NCI-H2171 (cell line): ENCODE results near the gene UQCR11.

Experiments used
- DNase-seq: peaks from one replicate; lab custom pipeline; 2025; lab: John Stamatoyannopoulos, UW

The UQCR11 gene

GRCh38 chr19:1615156-1615765, 10.0 kb upstream of the UQCR11 start:
- DNase-seq = no peak

DNA sequence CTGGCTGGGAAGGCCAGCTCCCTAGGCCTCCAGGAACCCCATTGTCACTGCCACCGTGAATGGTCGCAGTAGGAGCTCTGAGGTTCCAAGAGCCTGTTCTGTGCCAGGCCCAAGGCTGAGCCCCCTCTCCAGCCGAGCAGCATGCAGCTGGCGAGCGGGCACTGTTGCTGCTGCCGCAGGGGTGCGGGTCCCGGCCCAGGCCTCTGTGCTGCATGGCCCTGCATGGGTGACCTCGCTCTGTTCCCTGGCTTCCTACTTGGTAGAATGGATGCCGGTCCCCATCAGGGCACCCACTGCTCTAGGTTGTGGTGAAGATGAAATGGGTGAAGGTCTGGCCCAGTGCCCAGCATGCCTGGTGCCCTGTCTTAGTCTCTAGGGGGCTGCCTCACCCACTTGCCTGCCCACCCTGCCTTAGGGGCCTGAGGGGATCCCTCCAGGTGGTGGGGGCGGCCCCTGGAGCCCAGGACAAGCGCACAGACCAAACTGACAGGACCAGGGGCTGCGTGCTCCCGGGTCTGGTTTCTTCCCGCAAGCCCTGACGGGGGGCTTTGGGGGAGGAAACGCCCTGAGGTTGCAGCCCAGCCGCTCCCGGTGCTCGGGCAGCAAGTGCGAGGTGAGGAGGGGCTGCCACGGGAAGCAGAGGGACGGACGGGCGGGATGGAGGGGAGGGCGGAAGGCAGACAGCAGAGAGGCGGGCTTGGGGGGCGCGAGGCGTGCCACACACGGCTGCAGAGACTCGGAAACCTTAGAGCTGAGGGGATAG, 8.7 kb upstream of the UQCR11 start:
- no peak for DNase-seq

DNA sequence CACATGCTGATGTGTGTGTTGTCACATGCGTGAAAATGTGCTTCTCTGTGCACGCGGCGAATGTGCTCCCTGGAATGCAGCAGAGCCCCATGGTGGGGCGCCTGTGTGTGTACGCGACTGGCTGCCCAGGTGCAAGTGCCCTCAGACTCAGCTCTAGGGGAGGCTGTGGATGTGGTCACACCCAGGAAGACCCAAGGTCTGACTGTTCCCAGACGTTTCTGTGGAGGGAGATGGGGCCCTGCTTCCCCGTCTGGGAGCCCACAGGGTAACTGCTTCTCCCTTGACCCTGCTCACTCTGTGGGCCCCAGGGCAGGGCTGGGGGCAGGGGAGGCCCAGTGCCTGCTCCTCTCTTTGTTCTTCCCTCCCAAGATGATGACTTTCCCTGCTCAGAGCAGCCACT, 7.9 kb upstream of the UQCR11 start:
- DNase-seq = no peak

DNA sequence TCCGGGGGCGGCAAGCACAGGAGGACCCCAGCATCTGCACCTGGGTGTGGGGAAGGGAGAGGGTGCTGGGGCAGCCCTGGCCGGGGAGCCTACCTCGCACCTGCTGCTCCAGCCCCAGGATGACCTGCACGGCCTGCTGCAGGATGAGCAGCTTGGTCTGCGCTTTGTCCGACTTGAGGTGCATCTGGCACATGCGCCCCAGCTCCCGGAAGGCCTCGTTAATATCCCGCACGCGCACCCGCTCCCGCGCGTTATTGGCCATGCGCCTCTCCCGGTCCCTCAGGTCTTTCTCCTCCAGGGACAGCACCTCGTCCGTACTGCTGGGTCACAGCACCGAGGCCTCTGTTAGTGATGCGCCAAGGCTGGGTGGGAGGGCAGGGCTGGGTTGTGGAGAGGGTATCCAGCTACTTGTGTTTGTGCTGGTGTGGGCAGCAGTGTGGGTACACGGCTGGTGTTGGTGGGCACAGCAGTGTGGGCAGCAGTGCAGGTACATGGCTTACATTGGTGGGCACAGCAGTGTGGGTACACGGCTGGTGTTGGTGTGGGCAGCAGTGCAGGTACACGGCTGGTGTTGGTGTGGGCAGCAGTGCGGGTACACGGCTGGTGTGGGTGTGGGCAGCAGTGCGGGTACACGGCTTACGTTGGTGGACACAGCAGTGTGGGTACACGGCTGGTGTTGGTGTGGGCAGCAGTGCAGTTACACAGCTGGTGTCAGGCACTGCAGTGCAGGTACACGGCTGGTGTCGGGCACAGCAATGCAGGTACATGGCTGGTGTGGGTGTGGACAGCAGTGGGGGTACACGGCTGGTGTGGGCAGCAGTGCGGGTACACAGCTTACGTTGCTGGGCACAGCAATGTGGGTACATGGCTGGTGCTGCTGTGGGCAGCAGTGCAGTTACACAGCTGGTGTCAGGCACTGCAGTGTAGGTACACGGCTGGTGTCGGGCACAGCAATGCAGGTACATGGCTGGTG, 7.1 kb upstream of the UQCR11 start:
- DNase-seq = no peak

DNA sequence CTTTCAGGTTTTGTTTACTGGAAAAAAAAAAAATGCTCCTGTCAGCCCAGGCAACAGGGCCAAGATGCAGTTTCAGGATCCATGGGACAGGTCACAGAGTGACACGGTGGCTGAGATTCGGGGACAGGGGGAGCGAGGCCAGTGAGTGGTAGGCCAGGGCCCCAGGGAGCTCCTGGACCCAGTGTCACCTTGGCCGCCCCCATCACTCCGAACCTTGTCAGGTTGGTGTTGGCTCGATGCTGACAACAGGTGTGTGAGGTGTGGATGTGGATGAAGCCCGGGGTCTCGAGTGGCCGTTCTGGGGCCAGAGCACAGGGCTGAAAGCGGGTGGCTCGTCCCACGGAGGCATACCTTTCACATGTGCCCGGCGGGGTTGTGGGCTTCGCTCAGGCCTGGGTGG, 6.1 kb upstream of the UQCR11 start:
- DNase-seq = no peak

GRCh38 chr19:1610579-1610978, 5.3 kb upstream of the UQCR11 start:
- no peak for DNase-seq

DNA sequence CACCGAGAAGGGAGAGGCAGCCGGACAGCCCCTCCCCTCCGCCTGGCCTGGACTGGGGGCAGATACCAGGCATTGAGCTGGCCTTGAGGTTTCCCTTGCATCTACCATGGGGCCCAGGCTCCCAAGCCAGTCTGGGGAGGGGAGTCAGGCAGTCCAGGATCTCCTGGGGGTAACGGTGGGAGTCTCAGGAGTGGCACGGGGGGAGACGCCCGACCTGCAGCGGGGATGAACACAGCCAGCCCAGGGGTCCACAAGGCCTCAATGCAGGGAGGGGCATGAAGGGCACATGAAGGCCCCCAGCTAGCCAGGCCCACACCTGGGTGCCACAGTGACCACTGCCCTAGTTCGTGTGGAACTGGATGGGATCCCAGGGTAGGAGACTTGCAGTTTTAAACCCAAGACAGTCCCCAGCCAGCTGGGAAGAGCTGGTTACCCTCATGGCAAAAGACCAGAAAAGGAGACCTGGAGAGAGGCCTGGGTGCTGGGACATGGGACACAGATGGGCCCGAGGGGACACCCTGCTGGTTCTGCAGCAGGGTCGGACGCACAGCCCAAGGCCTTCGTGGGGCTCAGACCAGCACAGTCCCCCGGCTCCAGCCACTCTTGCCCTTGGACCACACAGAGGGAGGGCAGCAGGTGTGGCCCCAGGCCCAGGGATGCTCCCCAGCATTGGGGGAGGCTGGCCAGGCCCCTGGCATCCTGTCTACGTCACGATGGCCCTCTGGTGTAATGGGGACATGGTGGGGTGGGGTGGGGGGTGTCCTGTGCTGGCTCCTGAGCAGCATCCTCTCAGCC, 4.6 kb upstream of the UQCR11 start:
- DNase-seq = no peak

GRCh38 chr19:1609103-1609396, 3.8 kb upstream of the UQCR11 start:
- no peak for DNase-seq

GRCh38 chr19:1608359-1609102, 3.3 kb upstream of the UQCR11 start:
- peak; percentile 35 for DNase-seq

GRCh38 chr19:1606138-1606651, 933 bp upstream of the UQCR11 start:
- no peak for DNase-seq

- peak; percentile 84 for DNase-seq
These were observed 3.1 kb downstream of the UQCR11 start for GRCh38 chr19:1602091-1602707.

DNA sequence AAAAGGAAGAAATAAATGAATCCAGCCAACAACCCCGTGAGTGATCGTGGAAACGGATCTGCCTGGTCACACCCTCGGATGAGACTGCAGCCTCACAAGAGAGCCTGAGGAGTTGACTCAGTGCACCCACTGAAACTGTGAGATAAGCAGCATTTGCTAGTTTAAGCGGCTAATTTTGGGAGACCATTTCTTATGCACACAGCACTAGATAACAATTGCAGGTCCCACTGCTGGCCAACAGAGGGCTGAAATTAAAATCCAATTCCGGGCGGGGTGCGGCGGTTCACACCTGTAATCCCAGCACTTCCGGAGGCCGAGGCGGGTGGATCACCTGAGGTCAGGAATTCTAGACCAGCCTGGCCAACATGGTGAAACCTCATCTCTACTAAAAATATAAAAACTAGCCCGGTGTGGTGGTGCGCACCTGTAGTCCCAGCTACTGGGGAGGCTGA, 3.6 kb downstream of the UQCR11 start:
- DNase-seq = no peak

DNA sequence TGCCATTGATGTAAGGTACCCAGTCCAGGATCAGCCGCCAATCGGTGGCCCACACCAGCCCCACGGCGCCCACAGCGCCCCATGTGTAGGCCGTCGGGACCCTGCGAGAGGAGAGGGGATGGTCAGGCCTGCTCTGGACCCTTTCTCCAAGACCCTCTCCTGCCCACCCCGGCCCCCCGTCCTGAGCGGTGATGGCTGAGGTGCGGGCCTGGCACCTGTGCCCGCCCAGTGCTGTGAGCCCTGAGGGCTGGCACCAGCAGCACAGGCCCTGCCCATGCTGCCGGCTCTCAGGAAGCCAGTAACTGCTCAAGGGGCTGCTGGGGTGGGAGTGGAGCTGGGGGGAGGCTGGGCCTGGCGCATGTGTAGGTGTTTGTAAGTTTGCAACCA, 5.8 kb downstream of the UQCR11 start:
- DNase-seq = no peak

DNA sequence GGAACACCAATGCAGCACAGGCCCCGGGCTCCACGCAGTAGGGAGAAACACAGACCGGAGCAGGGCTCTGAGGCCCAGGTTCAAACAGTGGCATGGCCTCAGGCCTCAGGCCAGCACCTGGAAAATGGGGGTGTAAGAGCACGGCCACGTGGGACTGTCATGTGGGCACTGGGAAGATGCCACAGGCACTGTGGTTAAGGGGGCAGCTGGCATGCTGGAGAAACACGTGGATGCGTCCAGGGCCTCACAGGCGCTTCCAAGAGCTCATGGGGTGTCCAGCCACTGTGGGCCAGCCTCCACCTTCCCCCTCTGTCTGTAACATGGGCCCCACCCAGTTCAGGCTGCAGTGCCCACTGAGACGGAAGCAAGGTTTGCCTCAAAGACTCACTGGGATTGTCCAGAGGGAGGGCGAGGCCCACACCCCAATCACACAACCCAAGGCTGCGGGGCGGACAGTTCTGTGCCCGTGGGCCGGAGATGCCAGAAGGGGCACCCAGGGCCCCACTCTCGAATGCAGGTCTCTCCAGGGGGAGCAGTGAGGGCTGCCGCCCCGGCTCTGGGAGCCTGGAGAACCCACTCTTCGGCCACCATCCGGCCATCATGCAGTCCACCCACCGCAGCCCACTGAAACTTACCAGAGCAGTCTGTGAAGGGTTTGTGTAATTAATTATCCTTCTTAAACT, 6.3 kb downstream of the UQCR11 start:
- DNase-seq = no peak

DNA sequence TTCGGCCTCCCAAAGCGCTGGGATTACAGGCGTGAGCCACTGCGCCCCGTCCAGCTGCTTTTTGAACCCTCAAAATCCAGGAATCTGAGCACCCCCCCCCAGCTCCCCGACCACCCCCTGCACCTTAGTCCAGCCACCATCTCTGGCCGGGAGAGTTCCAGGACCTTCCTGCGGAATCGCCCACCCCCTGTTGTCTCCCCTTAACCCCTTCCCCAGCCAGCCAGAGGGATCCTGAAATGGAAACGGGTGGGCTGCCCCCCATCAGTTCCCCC, 11.8 kb downstream of the UQCR11 start:
- DNase-seq = no peak

- DNase-seq = peak; percentile 91
These were observed 12.3 kb downstream of the UQCR11 start, which contains the start of gene MBD3 for GRCh38 chr19:1592755-1593500. TSS of gene MBD3 (minus strand) at chr19:1592865. CDS start at chr19:1592631, 234 bp downstream.

GRCh38 chr19:1592024-1592754, 13.1 kb downstream of the UQCR11 start:
- peak; percentile 84 for DNase-seq

GRCh38 chr19:1591421-1592023, 13.7 kb downstream of the UQCR11 start:
- peak; percentile 66 for DNase-seq
